HCT116 (cell line): ENCODE data around the gene NRAP. TPM values are rescaled to one million over a fixed set of nuclear protein-coding genes. Genes with fewer than 3 reads are reported as not detected.

Experiments used
- ATAC-seq: fragments of 200-7000 bp; cut with Tn5 transposase; 2 replicates; pipeline ENCODE4 v1.9.1; 2020; ENCODE audit warnings: mild to moderate bottlenecking, moderate library complexity
- BruUV-seq: library from RNA; stranded (reverse); fragments of 400-500 nt; replicated peaks from 2 replicates; lab custom pipeline; 2021; lab: Mats Ljungman, UMichigan
- CTCF ChIA-PET: fragments of 300-600 bp; sonication (Branson Sonifier 250); formaldehyde crosslinking; loops from one replicate; lab custom pipeline; 2021; ENCODE audit warnings: antibody characterized with exemption; lab: Charles Lee
- POLR2A ChIA-PET: fragments of 300-600, 350-600 bp; sonication (Branson Sonifier 250); formaldehyde crosslinking; loops from one replicate; lab custom pipeline; 2021; ENCODE audit warnings: antibody characterized with exemption; lab: Charles Lee
- RAD21 ChIA-PET, 2 experiments: fragments of 300-600 bp; sonication (Branson Sonifier 250); formaldehyde crosslinking; loops; one replicate each; lab custom pipeline; 2023; ENCODE audit warnings: low total read pairs in 2 of 2; ENCODE audit not compliant: uncharacterized antibody in 2 of 2, unreplicated experiment in 2 of 2, low non-redundant PET in 1 of 2; lab: Charles Lee
- DNase-seq: peaks from one replicate; pipeline ENCODE4 v3.0.0-alpha.2; 2010; ENCODE audit warnings: low read depth, low spot score
- H2AFZ ChIP-seq: fragments of 200-600 bp; shearing (Covaris generic), sonication (generic); 2 replicates; pipeline ENCODE4 v1.6.1; 2017; ENCODE audit warnings: low read depth, mixed run types, mixed read lengths, antibody characterized with exemption, low read length; ENCODE audit not compliant: poor library complexity, severe bottlenecking
- H3K27ac ChIP-seq: 2 replicates; pipeline ENCODE4 v1.5.1; 2012; ENCODE audit warnings: low read depth, low read length
- H3K27me3 ChIP-seq: fragments of 200-600 bp; sonication (generic); 2 replicates; pipeline ENCODE4 v1.6.1; 2016; ENCODE audit warnings: mixed run types, low read length, mixed read lengths; ENCODE audit not compliant: insufficient read depth
- H3K36me3 ChIP-seq, 2 experiments: fragments of 200-500 bp in 1 of 2; fragments of 200-600 bp in 1 of 2; sonication (Bioruptor generic) in 1 of 2; sonication (generic) in 1 of 2; 2 replicates each; pipeline versions ENCODE4 v1.5.1 to v1.6.1; 2014 to 2016; ENCODE audit warnings: low read length in 2 of 2, inconsistent platforms in 1 of 2, mixed read lengths in 1 of 2, mixed run types in 1 of 2; ENCODE audit not compliant: insufficient read depth in 2 of 2, control insufficient read depth in 1 of 2
- H3K4me1 ChIP-seq, 2 experiments: fragments of 200-600 bp in 1 of 2; sonication (generic) in 1 of 2; 2 replicates each; pipeline versions ENCODE4 v1.5.1 to v1.6.1; 2012 to 2017; ENCODE audit warnings: low read length in 2 of 2, inconsistent platforms in 1 of 2, mild to moderate bottlenecking in 1 of 2, mixed read lengths in 1 of 2, mixed run types in 1 of 2, moderate library complexity in 1 of 2; ENCODE audit not compliant: insufficient read depth in 2 of 2, control insufficient read depth in 1 of 2
- H3K4me2 ChIP-seq: fragments of 200-600 bp; sonication (generic); 2 replicates; pipeline ENCODE4 v1.6.1; 2017; ENCODE audit warnings: mixed run types, low read length, mixed read lengths
- H3K4me3 ChIP-seq, 2 experiments: fragments of 200-600 bp in 1 of 2; sonication (generic) in 1 of 2; replicated peaks in 1 of 2; 2 replicates each; pipeline ENCODE4 v1.5.1; 2011 to 2016; ENCODE audit warnings: low read length in 2 of 2, control low read depth in 1 of 2, low read depth in 1 of 2, mild to moderate bottlenecking in 1 of 2, mixed read lengths in 1 of 2, mixed run types in 1 of 2
- H3K79me2 ChIP-seq: fragments of 200-600 bp; sonication (generic); 2 replicates; pipeline ENCODE4 v1.6.1; 2017; ENCODE audit warnings: mild to moderate bottlenecking, mixed run types, low read length, moderate library complexity, mixed read lengths; ENCODE audit not compliant: insufficient read depth
- H3K9ac ChIP-seq: fragments of 200-600 bp; sonication (generic); 2 replicates; pipeline ENCODE4 v1.6.1; 2016; ENCODE audit warnings: low read length, mixed read lengths
- H3K9me2 ChIP-seq: fragments of 200-600 bp; sonication (generic), shearing (Covaris generic); 2 replicates; pipeline ENCODE4 v1.6.1; 2017; ENCODE audit warnings: mixed run types, mild to moderate bottlenecking, moderate library complexity; ENCODE audit not compliant: insufficient read depth
- H3K9me3 ChIP-seq, 2 experiments: fragments of 200-500 bp in 1 of 2; fragments of 200-600 bp in 1 of 2; sonication (Bioruptor generic) in 1 of 2; sonication (generic) in 1 of 2; 2 replicates each; pipeline ENCODE4 v1.6.1; 2014 to 2017; ENCODE audit warnings: low read length in 2 of 2, mixed read lengths in 2 of 2, inconsistent platforms in 1 of 2, low read depth in 1 of 2, mild to moderate bottlenecking in 1 of 2, mixed run types in 1 of 2, moderate library complexity in 1 of 2; ENCODE audit not compliant: control insufficient read depth in 1 of 2, insufficient read depth in 1 of 2
- H4K20me1 ChIP-seq: fragments of 200-600 bp; sonication (generic), shearing (Covaris generic); 2 replicates; pipeline ENCODE4 v1.6.1; 2017; ENCODE audit warnings: mixed run types, mild to moderate bottlenecking, moderate library complexity; ENCODE audit not compliant: insufficient read depth
- ATF3 ChIP-seq: IDR thresholded peaks from 2 replicates; pipeline ENCODE4 v1.6.1; 2012
- CEBPB ChIP-seq: IDR thresholded peaks from 2 replicates; pipeline ENCODE4 v1.6.1; 2012; ENCODE audit warnings: low read depth
- CTCF ChIP-seq, 3 experiments: fragments of 200-600 bp in 1 of 3; sonication (generic) in 1 of 3; IDR thresholded peaks in 2 of 3; conservative IDR thresholded peaks in 1 of 3; 2 replicates each; pipeline ENCODE4 v1.5.1; 2012 to 2017; ENCODE audit warnings: low read depth in 2 of 3, low read length in 2 of 3, antibody characterized with exemption in 1 of 3, borderline replicate concordance in 1 of 3, control low read depth in 1 of 3, mild to moderate bottlenecking in 1 of 3, mixed read lengths in 1 of 3, mixed run types in 1 of 3, moderate library complexity in 1 of 3; ENCODE audit not compliant: insufficient read depth in 1 of 3
- EZH2phosphoT487 ChIP-seq: fragments of 200-600 bp; IDR thresholded peaks from 2 replicates; pipeline ENCODE4 v1.6.1; 2018; ENCODE audit warnings: antibody characterized with exemption, borderline replicate concordance
- JUND ChIP-seq: IDR thresholded peaks from 2 replicates; pipeline ENCODE4 v1.6.1; 2012
- POLR2A ChIP-seq: IDR thresholded peaks from 2 replicates; pipeline ENCODE4 v1.7.0; 2011; ENCODE audit warnings: borderline replicate concordance; ENCODE audit not compliant: insufficient read depth, insufficient read length; ENCODE audit errors: extremely low read depth
- POLR2AphosphoS5 ChIP-seq: IDR thresholded peaks from 2 replicates; pipeline ENCODE4 v1.6.1; 2011; ENCODE audit warnings: mild to moderate bottlenecking, low read depth, low read length, moderate library complexity
- SIN3A ChIP-seq: IDR thresholded peaks from 2 replicates; pipeline ENCODE4 v1.6.1; 2012; ENCODE audit warnings: low read depth
- SP1 ChIP-seq: IDR thresholded peaks from 2 replicates; pipeline ENCODE4 v1.6.1; 2012; ENCODE audit warnings: low read depth
- SRF ChIP-seq: IDR thresholded peaks from 2 replicates; pipeline ENCODE4 v1.6.1; 2012; ENCODE audit warnings: low read depth
- TCF7L2 ChIP-seq: IDR thresholded peaks from 2 replicates; pipeline ENCODE4 v1.7.0; 2011; ENCODE audit warnings: borderline replicate concordance, inconsistent platforms; ENCODE audit not compliant: insufficient read depth, insufficient read length; ENCODE audit errors: extremely low read depth
- ZFX ChIP-seq: fragments of 450-650 bp; IDR thresholded peaks from 2 replicates; pipeline ENCODE4 v1.6.1; 2017
- intact Hi-C: fragments of 100-400 bp; cut with micrococcal nuclease; formaldehyde crosslinking; loops from 2 replicates; pipeline ENCODE4 v1.10.0; 2022
- total RNA-seq: library from RNA; stranded (reverse); gene quantifications from one replicate; pipeline ENCODE4 v1.2.1, GENCODE V29; 2021; ENCODE audit not compliant: unreplicated experiment

NRAP gene
- total RNA-seq, 1 experiment from 2014 or later = not detected

GRCh38 chr10:113600569-113600968 lies 63.3 kb downstream of the NRAP start:
- no peaks in the 10 kb centered on the region for H3K9me2 ChIP-seq
- H3K27ac ChIP-seq = no peak overlapping the region
- no TSS peak for BruUV-seq
- intact Hi-C loops = no loop called here
- CTCF ChIA-PET = no interaction called here
- H3K9me3 ChIP-seq = no peaks in the 10 kb centered on the region
- RAD21 ChIA-PET = no interaction called here
- H3K79me2 ChIP-seq = no peaks in the 10 kb centered on the region
- no peak for TF ChIP-seq POLR2AphosphoS5
- TF ChIP-seq SP1 = no peak
- TF ChIP-seq JUND = no peak
- no peak for TF ChIP-seq TCF7L2
- TF ChIP-seq ZFX = no peak
- no peak for TF ChIP-seq SRF
- TF ChIP-seq SIN3A = no peak
- TF ChIP-seq POLR2A = no peak
- TF ChIP-seq ATF3 = no peak
- no peak for TF ChIP-seq EZH2phosphoT487
- TF ChIP-seq CTCF (IDR thresholded peaks at IDR 0.05 in 2 of 3, conservative IDR thresholded peaks at IDR 0.05 in 1 of 3; ENCODE audit: borderline replicate concordance in 1 of 3, insufficient read depth in 1 of 3, low read depth in 2 of 3, low read length in 2 of 3) = no peak
- no peak for TF ChIP-seq CEBPB
- no peaks in the 10 kb centered on the region for H3K36me3 ChIP-seq
- DNase-seq (no peak), ATAC-seq (no peak)
- no peak overlapping the region for H3K4me2 ChIP-seq
- peaks cover 42% of the 10 kb centered on the region for H3K27me3 ChIP-seq
- H3K4me3 ChIP-seq = no peak overlapping the region
- no peak overlapping the region for H3K9ac ChIP-seq
- no peak overlapping the region for H2AFZ ChIP-seq
- H4K20me1 ChIP-seq = no peaks in the 10 kb centered on the region
- POLR2A ChIA-PET = no interaction called here
- no peaks in the 10 kb centered on the region for H3K4me1 ChIP-seq
